PC-9 (cell line): ENCODE results near the gene RBM33.

ENCODE experiments used
- CTCF ChIP-seq: fragments of 200-600 bp; sonication (generic); conservative IDR thresholded peaks from 2 replicates; pipeline ENCODE4 v1.6.1; 2017; ENCODE audit warnings: mixed run types, antibody characterized with exemption, mild to moderate bottlenecking, moderate library complexity
- EZH2 ChIP-seq: fragments of 200-600 bp; sonication (generic); IDR thresholded peaks from 2 replicates; pipeline ENCODE4 v1.8.0; 2017; ENCODE audit warnings: antibody characterized with exemption, low read depth

GRCh38 chr7:155612658-155613057 is 31.8 kb upstream of the RBM33 start:
- TF ChIP-seq CTCF (no peak), EZH2 (no peak)
